ENCODE data around the gene PTPRN2. TPM values are rescaled to one million over a fixed set of nuclear protein-coding genes. Genes with fewer than 3 reads are reported as not detected.

The PTPRN2 gene
- total and polyA plus RNA-seq, 8 donors = 4.9 to 136 (median 46.8) TPM

DNA sequence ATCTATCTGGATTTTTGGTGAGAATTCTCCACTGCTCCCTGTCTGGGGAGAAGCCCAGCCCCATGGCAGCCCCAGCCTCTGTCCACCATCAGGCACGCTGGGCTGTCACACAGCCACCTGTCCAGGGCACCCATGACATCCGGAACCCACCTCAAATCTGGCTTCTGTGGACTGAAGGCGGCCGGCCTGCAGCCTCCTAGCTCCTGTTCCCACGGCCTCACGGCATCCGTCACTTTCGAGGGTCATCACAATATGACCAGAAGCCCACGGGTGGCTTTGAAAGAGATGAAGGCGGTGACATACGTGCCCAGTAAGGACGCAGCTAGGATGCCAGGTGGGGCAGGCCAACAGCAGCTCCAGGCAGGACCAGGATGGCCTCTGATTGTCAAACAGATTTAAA is 140.9 kb downstream of the PTPRN2 start:
- 92 to 97% (median 95%) methylated on average over 10 to 12 of the region's 12 CpGs for WGBS, 5 donors
- no peaks in the 10 kb centered on the region for H3K27me3 ChIP-seq
- no peak overlapping the region for H3K4me3 ChIP-seq
- TF ChIP-seq EP300 (IDR thresholded peaks at IDR 0.05) = no peak
- no peak for TF ChIP-seq POLR2A (IDR thresholded peaks at IDR 0.05)
- TF ChIP-seq, protein P1, sequence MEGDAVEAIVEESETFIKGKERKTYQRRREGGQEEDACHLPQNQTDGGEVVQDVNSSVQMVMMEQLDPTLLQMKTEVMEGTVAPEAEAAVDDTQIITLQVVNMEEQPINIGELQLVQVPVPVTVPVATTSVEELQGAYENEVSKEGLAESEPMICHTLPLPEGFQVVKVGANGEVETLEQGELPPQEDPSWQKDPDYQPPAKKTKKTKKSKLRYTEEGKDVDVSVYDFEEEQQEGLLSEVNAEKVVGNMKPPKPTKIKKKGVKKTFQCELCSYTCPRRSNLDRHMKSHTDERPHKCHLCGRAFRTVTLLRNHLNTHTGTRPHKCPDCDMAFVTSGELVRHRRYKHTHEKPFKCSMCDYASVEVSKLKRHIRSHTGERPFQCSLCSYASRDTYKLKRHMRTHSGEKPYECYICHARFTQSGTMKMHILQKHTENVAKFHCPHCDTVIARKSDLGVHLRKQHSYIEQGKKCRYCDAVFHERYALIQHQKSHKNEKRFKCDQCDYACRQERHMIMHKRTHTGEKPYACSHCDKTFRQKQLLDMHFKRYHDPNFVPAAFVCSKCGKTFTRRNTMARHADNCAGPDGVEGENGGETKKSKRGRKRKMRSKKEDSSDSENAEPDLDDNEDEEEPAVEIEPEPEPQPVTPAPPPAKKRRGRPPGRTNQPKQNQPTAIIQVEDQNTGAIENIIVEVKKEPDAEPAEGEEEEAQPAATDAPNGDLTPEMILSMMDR (IDR thresholded peaks at IDR 0.05) = no peak
- TF ChIP-seq POLR2AphosphoS5 (IDR thresholded peaks at IDR 0.05) = no peak
- no peaks in the 10 kb centered on the region for H3K9me3 ChIP-seq
- H3K4me1 ChIP-seq = peaks cover 0 to 14% (median 10%) of the 10 kb centered on the region in 4 donors
- DNase-seq = no peak
- H3K27ac ChIP-seq = no peak overlapping the region
- H3K36me3 ChIP-seq = no peaks in the 10 kb centered on the region
- intact Hi-C loops (cut with DNase I; ENCODE audit: low total_unique reads) = no loop called here

DNA sequence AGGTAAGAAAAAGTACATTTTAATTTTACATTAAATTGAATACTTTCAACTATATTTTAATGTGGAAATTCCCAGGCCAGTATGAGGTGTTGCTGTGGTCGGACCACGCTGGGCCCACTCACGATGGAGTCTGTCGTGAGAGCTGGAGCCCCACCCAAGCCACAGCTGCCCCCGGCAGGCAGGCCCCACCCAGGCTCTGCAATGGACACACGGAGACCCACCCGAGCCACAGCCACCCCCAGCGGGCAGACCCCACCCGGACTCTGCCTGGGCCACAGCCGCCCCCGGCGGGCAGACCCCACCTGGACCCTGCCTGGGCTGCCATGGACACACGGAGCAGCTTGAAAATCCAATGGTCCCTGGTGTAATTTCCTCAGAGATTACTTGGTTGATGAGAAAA is 141.3 kb downstream of the PTPRN2 start:
- Histone ChIP-seq H3K27ac (no peak overlapping the region), H3K9me3 (no peaks in the 10 kb centered on the region), H3K4me1 (peaks cover 0 to 14% (median 10%) of the 10 kb centered on the region in 4 donors), H3K4me3 (no peak overlapping the region), H3K27me3 (no peaks in the 10 kb centered on the region), H3K36me3 (no peaks in the 10 kb centered on the region)
- intact Hi-C loops (cut with DNase I; ENCODE audit: low total_unique reads) = no loop called here
- WGBS, 5 donors = 85 to 90% (median 87%) methylated on average over 12 to 13 of the region's 13 CpGs
- DNase-seq = no peak
- TF ChIP-seq EP300 (IDR thresholded peaks at IDR 0.05) (no peak), POLR2A (IDR thresholded peaks at IDR 0.05) (no peak), POLR2AphosphoS5 (IDR thresholded peaks at IDR 0.05) (no peak)
- TF ChIP-seq, protein P1 (IDR thresholded peaks at IDR 0.05) = no peak

DNA sequence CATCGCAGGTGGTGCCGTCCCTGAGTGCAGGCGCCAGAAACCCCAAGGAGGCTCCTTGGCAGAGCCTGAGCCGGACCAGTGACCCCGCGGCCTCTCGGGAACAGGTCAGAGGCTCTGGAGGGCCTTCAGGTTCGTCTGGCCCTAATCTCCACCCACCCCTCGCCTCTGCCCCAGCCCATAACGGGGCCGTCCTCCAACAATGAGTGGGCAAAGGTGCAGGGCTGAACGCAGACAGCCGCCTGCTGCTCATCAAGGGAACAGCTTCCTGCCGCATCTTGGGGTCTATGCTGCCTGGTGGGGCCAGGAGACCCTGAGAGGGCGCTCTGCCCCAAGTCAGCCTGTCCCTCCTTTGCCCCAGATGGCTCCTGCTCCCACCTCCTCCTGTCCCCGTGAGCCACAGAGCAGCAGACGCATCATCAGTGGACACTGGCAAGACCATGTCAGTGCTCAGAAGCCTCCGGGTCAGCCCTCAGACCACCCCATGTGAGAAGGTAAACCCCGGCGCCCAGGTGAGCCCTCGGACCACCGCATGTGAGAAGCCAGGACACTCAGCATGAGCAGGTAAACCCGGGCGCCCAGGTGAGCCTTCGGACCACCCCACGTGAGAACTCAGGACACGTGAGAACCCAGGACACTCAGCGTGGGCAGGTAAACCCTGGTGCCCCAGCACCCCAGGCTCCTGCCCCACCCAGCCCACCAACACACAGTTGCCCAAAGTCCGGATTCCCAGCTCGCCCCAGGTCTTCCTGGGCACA is 142.0 kb downstream of the PTPRN2 start:
- 73 to 88% (median 86%) methylated on average over 22 to 30 of the region's 30 CpGs for WGBS, 5 donors
- no peak overlapping the region for H3K4me3 ChIP-seq
- no peak for DNase-seq

DNA sequence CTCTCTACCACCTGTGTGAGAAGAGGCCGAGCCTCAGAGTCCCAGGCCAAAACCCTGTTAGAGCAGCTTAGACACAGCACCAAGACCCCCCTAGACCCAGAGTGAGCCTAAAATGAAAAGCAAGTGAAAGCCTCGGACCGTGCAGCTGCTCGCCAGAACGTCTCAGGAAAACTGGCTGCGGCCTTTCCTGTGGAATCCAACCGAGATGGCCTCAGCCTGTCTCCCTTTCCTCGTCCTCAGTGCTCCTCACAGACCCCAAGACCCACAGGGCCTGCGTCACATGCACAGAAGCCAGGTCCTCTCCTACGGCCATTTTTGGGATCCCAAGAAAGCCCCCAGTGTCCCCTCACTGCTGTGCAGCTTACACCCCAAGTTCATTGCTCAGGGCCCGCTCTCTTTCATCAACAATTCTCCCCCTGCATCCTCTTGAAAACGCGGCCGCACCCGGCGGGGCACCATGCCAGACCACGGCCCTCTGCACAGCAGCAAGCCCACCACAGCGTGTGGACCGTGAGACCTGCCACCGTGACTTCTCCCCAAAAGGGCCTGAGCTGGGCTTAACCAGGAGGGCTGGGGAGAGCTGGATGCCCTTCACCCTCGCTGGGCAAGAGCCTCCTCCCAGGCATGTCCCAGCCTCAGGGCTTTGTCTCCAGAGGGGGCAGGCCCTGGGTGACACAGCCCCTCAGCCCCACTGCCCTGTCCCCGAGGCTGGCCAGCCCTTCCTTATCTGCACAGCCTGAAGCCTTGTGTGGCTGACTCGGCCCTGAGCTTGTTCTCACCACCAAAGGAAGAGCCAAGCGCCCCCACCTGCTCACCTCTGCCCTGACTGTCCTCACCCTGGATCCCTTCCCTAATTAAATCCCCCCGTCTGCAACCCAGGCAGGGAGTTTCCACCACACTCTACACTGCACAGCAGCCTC is 142.9 kb downstream of the PTPRN2 start:
- no peak for DNase-seq
- TF ChIP-seq, protein P1 (IDR thresholded peaks at IDR 0.05) = no peak
- no peak for TF ChIP-seq POLR2A (IDR thresholded peaks at IDR 0.05)
- no peak for TF ChIP-seq POLR2AphosphoS5 (IDR thresholded peaks at IDR 0.05)
- TF ChIP-seq EP300 (IDR thresholded peaks at IDR 0.05) = no peak
- Histone ChIP-seq H3K4me3 (no peak overlapping the region), H3K4me1 (peaks cover 0 to 14% (median 10%) of the 10 kb centered on the region in 4 donors), H3K9me3 (no peaks in the 10 kb centered on the region), H3K36me3 (no peaks in the 10 kb centered on the region), H3K27ac (no peak overlapping the region), H3K27me3 (no peaks in the 10 kb centered on the region)
- 62 to 77% (median 68%) methylated on average over 25 of the region's 25 CpGs for WGBS, 5 donors
- intact Hi-C loops (cut with DNase I; ENCODE audit: low total_unique reads) = no loop called here

More for the DNA sequence above, 142.0 kb downstream of the PTPRN2 start:
- H3K9me3 ChIP-seq = no peaks in the 10 kb centered on the region
- H3K27me3 ChIP-seq = no peaks in the 10 kb centered on the region
- H3K36me3 ChIP-seq = no peaks in the 10 kb centered on the region
- intact Hi-C loops (cut with DNase I; ENCODE audit: low total_unique reads) = no loop called here
- peaks cover 0 to 14% (median 10%) of the 10 kb centered on the region in 4 donors for H3K4me1 ChIP-seq
- no peak overlapping the region for H3K27ac ChIP-seq
- TF ChIP-seq POLR2A (IDR thresholded peaks at IDR 0.05) (no peak), POLR2AphosphoS5 (IDR thresholded peaks at IDR 0.05) (no peak), EP300 (IDR thresholded peaks at IDR 0.05) (no peak)
- TF ChIP-seq, protein P1 (IDR thresholded peaks at IDR 0.05) = no peak
